Mesangial cell (primary cell): ENCODE measurements around the gene LCE2A. TPM values are rescaled to one million over a fixed set of nuclear protein-coding genes. Genes with fewer than 3 reads are reported as not detected.

ENCODE experiments used
- total RNA-seq: library from RNA; depleted of rRNA; stranded (reverse); fragments of >200 nt; gene quantifications from 2 replicates; pipeline ENCODE4 v1.2.3, GENCODE V29; 2015

LCE2A gene, protein sequence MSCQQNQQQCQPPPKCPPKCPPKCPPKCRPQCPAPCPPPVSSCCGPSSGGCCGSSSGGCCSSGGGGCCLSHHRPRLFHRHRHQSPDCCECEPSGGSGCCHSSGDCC
- not detected in 2 replicates for total RNA-seq

GRCh38 chr1:152697701-152698600, at the start of gene LCE2A:
LCE2A (plus strand) TSS chr1:152698345; CDS start chr1:152698902, 557 bp downstream.

DNA sequence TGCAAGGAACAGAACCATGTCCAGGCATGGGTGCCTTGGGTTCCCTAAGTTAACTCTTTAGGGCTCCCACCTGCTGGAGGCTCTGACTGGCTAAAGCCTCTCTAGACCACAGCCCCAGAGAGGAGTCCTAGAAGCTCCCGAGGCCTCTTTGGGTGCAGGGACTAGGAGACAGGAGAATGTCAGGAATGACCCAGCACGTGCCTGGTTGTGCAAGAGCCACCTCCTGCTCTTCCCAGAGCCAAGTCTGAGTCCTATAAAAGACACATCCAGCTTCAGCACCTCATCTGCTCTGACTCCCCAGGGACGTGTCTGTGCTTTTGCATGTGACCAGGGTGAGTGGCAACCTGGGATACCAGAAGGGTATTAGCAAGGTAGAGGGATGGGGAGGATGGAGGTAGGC, 35.0 kb upstream of the LCE2A start, which contains the start of gene LCE2D:
Gene LCE2D (plus strand): TSS at position 283 of the 400 bp plus-strand sequence. CDS start 726 bp downstream, outside the sequence.

GRCh38 chr1:152674983-152675382, 23.2 kb upstream of the LCE2A start, which contains the start of gene LCE2C:
LCE2C (plus strand) TSS chr1:152675279; CDS start chr1:152676016, 737 bp downstream.

DNA sequence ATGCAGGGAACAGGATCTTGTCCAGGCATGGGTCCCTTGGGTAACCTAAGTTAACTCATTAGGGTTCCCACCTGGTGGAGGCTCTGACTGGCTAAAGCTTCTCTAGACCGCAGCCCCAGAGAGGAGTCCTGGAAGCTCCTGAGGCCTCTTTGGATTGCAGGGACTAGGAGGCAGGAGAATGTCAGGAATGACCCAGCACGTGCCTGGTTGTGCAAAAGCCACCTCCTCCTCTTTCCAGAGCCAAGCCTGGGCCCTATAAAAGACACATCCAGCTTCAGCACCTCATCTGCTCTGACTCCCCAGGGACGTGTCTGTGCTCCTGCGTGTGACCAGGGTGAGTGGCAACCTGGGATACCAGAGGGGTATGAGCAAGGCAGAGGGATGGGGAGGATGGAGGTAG, 12.3 kb upstream of the LCE2A start, which contains the start of gene LCE2B:
Gene LCE2B (plus strand): TSS at position 301 of the 400 bp plus-strand sequence. CDS start 721 bp downstream, outside the sequence.

DNA sequence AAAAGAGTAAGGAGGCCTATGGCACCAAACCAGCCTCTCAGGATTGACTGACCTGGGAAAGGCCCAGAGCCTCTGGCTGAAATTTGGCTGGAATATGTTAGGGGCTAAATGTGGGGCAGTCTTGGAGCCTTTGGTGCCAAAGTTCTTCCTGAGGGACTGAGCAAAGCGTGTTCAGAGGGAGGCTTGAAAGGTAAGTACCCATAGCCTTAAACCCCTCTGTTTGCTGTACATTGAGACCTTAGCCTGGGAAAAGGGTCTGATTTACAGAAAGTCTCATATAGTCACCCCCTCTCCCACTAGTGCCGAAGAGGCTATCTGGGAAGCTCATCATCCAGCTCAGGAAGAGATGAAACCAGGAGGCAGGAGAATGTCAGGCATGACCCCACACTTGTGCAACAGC, 9.7 kb downstream of the LCE2A start, which contains the start of gene LCE4A:
Gene LCE4A (plus strand): TSS at position 301 of the 400 bp plus-strand sequence. CDS start 916 bp downstream, outside the sequence.

Other genes with a start within 250 kb of the LCE2A start
- gene LCE5A, start 187.5 kb upstream of the LCE2A start, total RNA-seq, result not detected in 2 replicates
- not detected in 2 replicates for gene CRCT1, start 183.9 kb upstream of the LCE2A start, total RNA-seq
- gene LCE3E, start 131.6 kb upstream of the LCE2A start, total RNA-seq, result not detected in 2 replicates
- gene LCE3D, start 117.8 kb upstream of the LCE2A start, total RNA-seq, result not detected in 2 replicates
- not detected in 2 replicates for gene LCE3C, start 98.1 kb upstream of the LCE2A start, total RNA-seq
- gene LCE3B, start 84.5 kb upstream of the LCE2A start, total RNA-seq, result not detected in 2 replicates
- gene LCE3A, start 75.2 kb upstream of the LCE2A start, total RNA-seq, result not detected in 2 replicates
- not detected in 2 replicates for gene LCE2D, start 35.0 kb upstream of the LCE2A start, total RNA-seq
- not detected in 2 replicates for gene LCE2C, start 23.1 kb upstream of the LCE2A start, total RNA-seq
- not detected in 2 replicates for gene LCE2B, start 12.2 kb upstream of the LCE2A start, total RNA-seq
- gene LCE4A, start 9.8 kb downstream of the LCE2A start, total RNA-seq, result not detected in 2 replicates
- gene KPRP, start 59.7 kb downstream of the LCE2A start, total RNA-seq, result not detected in 2 replicates
- not detected in 2 replicates for gene LCE1F, start 76.8 kb downstream of the LCE2A start, total RNA-seq
- gene LCE1E, start 87.9 kb downstream of the LCE2A start, total RNA-seq, result not detected in 2 replicates
- not detected in 2 replicates for gene LCE1D, start 98.4 kb downstream of the LCE2A start, total RNA-seq
- gene LCE1C, start 108.3 kb downstream of the LCE2A start, total RNA-seq, result not detected in 2 replicates
- not detected in 2 replicates for gene LCE1B, start 113.6 kb downstream of the LCE2A start, total RNA-seq
- not detected in 2 replicates for gene LCE1A, start 129.1 kb downstream of the LCE2A start, total RNA-seq
- gene LCE6A, start 144.5 kb downstream of the LCE2A start, total RNA-seq, result not detected in 2 replicates
- not detected in 2 replicates for gene LCE7A, start 161.7 kb downstream of the LCE2A start, total RNA-seq
- not detected in 2 replicates for gene SMCP, start 180.0 kb downstream of the LCE2A start, total RNA-seq
- not detected in 2 replicates for gene IVL, start 210.2 kb downstream of the LCE2A start, total RNA-seq
- gene SPRR5, start 248.9 kb downstream of the LCE2A start, total RNA-seq, result not detected in 2 replicates